ENCODE measurements around the gene HOXC11.

Gene HOXC11

GRCh38 chr12:53972722-53973235 lies at the start of gene HOXC11:
Gene HOXC11 (plus strand): TSS chr12:53973126. CDS start chr12:53973242, 116 bp downstream.
- DNase-seq = no peak

GRCh38 chr12:53924521-53925405 lies 48.2 kb upstream of the HOXC11 start:
- DNase-seq = no peak

GRCh38 chr12:53927220-53928029 lies 45.5 kb upstream of the HOXC11 start:
- no peak for DNase-seq

- DNase-seq = no peak
Observed at GRCh38 chr12:53928054-53928835, 44.7 kb upstream of the HOXC11 start.

GRCh38 chr12:53929527-53929926 lies 43.4 kb upstream of the HOXC11 start:
- DNase-seq = no peak

- no peak for DNase-seq
Observed at GRCh38 chr12:53930591-53931255, 42.2 kb upstream of the HOXC11 start.

- DNase-seq = no peak
Observed at GRCh38 chr12:53931844-53932581, 40.9 kb upstream of the HOXC11 start.

- DNase-seq = no peak
Observed at GRCh38 chr12:53932915-53933314, 40.0 kb upstream of the HOXC11 start.

GRCh38 chr12:53935383-53936341 lies 37.3 kb upstream of the HOXC11 start:
- no peak for DNase-seq

- no peak for DNase-seq
Observed at GRCh38 chr12:53937099-53937498, 35.8 kb upstream of the HOXC11 start.

GRCh38 chr12:53937596-53938325 lies 35.2 kb upstream of the HOXC11 start:
- DNase-seq = no peak

GRCh38 chr12:53938326-53939140 lies 34.4 kb upstream of the HOXC11 start, which contains the start of gene HOXC13:
Gene HOXC13 (plus strand): TSS chr12:53938831. CDS start chr12:53938907, 76 bp downstream.
- no peak for DNase-seq

GRCh38 chr12:53939141-53940108 lies 33.5 kb upstream of the HOXC11 start:
- DNase-seq = no peak

GRCh38 chr12:53940443-53941014 lies 32.4 kb upstream of the HOXC11 start:
- no peak for DNase-seq

- no peak for DNase-seq
Observed at GRCh38 chr12:53941187-53941586, 31.7 kb upstream of the HOXC11 start.

- DNase-seq = no peak
Observed at GRCh38 chr12:53941750-53942149, 31.2 kb upstream of the HOXC11 start.

Data from hypothalamus (tissue), 51 donors.